Right ventricle myocardium superior (tissue), 1 donor: Measurements from ENCODE around the gene SMARCD2. TPM values are rescaled to one million over a fixed set of nuclear protein-coding genes. Genes with fewer than 3 reads are reported as not detected.
"Not testable (repeated sequence)": the region's sequence is repeated elsewhere in the genome, so short reads cannot be mapped to it uniquely, and the experiment has no call there.

Source experiments
- ATAC-seq: fragments of 200-7000 bp; cut with Tn5 transposase; one replicate; pipeline ENCODE4 v1.9.1; 2020; ENCODE audit warnings: mild to moderate bottlenecking; ENCODE audit not compliant: poor library complexity
- DNase-seq: peaks from one replicate; pipeline ENCODE4 v3.0.0-alpha.2; 2020
- intact Hi-C: fragments of 100-400 bp; cut with DNase I; formaldehyde crosslinking; loops from one replicate; pipeline ENCODE4 v1.11.2; 2022
- total RNA-seq: library from RNA; stranded (reverse); fragmentation: NEBNext Ultra II Directional; extraction: Animal tissue kit (Norgen Biotek cat#: 25700); gene quantifications from one replicate; pipeline ENCODE4 v1.2.1, GENCODE V29; 2021
- donor health status: DM: no; HTN: yes; CAD: no; lungs with severe emphysema.

Gene SMARCD2
- total RNA-seq, 1 donor from 2014 or later, result 22.0 TPM

DNA sequence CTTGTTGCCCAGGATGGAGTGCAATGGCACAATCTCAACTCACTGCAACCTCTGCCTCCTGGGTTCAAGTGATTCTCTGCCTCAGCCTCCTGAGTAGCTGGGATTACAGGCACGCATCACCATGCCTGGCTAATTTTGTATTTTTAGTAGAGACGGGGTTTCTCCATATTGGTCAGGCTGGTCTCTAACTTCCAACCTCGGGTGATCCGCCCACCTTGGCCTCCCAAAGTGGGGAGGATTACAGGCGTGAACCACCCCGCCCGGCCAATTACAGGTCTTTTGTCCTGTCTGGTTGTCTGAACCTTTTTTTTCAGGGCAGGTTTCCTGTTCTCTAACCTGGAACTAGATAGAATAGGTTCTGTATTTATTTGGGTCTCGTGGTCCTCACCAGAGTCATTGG lies 13.9 kb upstream of the SMARCD2 start:
- DNase-seq, ATAC-seq, intact Hi-C loops: not testable (repeated sequence)

DNA sequence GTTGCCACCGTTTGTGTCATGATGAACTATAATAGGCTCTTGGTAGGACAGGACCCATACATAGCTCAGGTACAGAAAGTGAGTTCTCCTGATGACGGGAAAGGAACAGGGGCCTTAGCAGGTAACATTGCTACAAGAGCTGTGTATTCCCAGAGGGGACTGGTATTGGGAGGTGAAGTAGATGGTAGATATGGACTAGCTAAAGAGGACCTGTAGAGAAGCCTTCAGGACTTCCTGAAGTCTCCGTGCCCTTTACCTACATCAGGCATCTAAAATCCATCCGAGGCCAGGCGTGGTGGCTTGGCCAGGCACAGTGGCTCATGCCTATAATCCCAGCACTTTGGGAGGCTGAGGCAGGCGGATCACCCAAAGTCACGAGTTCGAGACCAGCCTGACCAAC lies 12.7 kb upstream of the SMARCD2 start:
- intact Hi-C loops, result no loop called here
- ATAC-seq (no peak), DNase-seq (no peak)

DNA sequence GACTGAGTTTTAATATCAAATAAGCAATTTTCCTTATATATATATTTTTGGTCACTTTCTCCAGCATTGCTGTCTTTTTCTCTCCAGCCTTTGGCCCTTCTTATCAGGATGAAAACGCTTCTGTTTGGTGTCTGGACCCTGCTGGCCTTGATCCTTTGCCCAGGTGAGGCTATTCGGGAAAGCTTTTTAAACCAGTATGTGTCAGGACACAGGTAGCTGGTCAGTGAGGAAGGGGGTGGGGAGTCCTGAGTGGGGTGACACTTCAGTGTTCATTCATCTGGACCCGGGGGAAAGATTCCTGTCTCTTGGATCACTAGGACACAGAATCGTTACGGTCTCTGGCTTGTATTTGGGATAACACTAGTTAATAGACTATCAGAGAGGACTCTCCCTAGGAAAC lies 12.2 kb upstream of the SMARCD2 start:
- intact Hi-C loops, result no loop called here
- DNase-seq (no peak), ATAC-seq (no peak)

DNA sequence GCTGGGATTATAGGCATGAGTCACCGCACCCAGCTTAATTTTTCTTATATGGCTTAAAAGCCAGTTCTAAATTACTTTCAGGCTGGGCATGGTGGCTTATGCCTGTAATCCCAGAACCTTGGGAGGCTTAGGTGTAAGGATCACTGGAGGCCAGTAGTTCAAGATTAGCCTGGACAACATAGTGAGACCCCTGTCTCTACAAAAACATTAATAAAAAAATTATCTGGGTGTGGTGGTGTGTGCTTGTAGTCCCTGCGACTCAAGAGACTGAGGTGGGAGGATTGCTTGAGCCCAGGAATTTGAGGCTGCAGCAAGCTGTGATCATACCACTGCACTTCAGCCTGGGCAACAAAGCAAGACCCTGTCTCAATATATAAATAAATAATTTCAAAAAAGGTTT lies 10.8 kb upstream of the SMARCD2 start:
- intact Hi-C loops, result no loop called here
- ATAC-seq, result no peak

DNA sequence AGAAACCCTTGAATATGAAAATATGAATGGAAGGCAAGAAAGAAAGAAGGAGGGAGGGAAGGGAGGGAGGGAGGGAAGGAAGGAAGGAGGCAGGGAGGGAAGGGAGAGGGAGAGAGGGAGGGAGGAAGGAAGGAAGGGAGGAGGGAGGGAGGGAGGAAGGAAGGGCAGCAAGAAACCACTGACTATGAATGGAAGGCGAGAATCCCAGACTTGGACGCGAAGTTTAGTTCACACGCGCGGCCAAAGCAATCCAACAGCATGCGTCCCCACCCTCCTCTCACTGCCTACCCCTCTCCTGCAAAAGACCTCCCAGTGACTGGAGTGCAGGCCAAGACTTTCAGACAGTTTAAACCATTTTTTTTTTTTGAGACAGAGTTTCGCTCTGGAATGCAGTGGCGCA lies 7.9 kb upstream of the SMARCD2 start:
- intact Hi-C loops, result no loop called here
- no peak for ATAC-seq
- no peak for DNase-seq

More for the DNA sequence above, 10.8 kb upstream of the SMARCD2 start:
- DNase-seq, result no peak

DNA sequence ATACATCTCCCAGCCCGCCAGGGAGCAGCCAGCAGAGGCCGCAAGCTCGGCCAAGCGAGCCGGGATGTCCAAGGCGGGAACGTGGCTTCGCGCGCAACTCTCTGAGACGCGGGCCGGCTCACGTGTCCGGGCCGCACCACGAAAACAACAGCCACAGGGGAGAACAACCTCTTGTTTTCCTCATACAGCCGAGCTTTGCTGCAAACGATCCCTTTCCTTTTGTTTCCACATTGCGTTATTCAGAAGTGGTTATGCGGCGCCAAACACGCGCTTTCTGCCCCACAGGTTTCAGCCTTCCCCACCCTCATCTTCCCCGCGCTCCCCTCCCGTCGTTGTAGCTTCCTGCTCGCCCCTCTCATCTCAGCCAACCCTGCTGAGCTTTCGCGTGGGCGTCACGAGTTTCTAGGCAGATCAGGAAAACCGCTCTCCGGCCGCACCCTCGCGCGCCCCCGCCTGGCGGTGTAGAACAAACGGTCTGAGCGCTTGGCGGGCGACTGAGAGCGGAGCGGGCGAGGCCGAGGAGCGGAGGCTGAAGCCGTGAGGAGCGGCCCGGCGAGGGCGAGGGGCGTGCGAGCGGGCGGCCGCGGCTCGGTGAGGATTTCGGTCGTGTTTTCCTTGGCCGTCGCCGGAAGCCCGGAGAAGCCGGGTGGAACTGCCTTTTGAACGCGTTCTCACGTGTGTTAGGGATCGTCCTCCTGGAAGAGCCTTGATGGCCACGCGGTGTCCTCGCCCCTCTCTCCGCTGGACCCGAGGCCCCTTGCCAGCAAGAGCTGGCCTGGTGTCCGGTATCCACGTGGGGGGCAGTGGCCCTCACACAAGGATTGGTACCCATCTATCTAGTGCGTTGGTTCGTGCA lies 6.6 kb upstream of the SMARCD2 start:
- ATAC-seq (peak; percentile 97), DNase-seq (peak; percentile 96)
- intact Hi-C loops, result no loop called here

DNA sequence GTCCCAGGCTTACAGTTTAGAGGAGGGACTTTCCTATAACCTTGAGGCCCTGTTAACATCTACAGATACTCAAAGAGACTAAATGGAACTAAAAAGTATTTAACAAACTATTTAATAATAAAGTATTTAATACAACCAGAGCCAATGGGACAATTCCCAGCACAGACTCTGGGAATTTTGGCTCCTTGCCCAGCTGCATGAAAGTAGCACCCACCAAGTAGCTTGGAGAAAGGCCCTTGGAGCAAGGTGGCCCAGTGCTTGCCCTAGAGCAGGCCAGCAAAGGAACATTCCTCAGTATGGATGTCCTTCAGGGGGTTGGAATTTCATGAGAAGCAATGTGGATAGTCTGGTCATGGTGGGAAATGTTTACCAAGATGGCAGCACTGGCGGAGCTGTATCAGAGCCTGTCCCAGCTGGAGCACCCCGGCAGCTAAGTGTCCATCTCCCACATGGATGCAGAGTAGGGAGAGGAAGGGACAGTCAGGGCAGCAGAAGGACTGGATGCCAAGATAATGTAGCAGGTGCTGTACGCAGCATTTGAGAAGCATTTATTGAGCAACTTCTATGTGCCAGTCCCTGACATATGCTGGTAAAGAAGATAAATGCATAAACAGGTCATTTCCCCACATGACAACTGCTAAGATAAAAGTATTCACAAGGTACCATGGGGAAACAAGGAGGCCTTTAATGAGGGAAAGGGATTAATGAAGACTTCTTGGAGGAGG lies 5.2 kb upstream of the SMARCD2 start:
- no peak for ATAC-seq
- no peak for DNase-seq
- intact Hi-C loops, result no loop called here

DNA sequence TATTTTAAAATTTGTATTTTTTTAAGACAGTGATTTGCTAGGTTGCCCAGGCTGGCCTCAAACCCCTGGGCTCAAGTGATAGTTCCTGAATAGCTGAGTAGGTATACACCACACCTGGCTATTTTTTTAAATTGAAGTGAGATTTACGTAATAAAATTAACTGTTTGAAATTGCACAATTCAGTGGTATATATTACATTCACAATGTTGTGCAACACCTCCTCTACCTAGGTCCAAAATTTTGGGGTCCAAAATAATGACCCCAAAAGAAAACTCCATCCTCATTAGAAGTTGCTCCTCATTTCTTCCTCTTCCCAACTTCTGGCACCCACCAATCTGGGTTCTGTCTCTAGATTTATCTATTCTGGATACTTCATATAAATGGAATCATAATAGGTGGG lies 3.0 kb upstream of the SMARCD2 start:
- intact Hi-C loops, result no loop called here
- ATAC-seq, result no peak
- DNase-seq, result no peak

DNA sequence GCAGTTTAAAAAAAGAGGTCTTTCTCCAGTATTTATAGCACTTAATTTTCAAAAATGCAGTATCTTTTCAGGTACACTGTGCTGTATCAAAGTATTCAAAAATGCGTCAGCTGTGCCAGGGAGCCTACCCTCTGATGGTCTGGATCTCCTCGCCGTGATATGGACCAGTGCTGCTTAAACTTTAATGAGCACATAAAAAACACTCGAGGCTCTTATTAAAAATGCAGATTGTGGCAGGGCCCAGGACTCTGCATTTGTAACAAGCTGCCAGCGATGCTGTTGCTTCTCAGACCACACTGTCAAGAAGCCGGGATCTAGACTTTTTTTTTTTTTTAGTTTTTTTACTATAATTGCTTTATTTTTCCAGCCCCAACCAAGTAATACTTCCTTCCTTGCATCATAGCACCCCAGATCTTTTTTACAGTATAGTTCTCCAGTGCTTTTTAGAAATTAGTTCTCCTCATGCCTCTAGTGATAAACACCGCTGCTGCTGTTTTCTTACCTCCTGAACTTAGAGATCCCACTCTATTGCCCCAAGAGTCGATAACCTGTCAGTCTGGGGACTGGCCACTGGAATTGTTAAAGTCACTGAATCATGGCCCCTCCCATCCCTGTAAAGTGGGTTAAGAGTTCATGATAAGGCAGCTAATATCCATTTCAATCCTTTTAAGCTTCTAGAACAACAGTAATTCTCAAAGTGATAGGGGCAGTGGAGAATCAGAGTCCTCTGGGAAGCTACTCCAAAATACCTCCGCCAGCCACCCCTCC lies 1.6 kb upstream of the SMARCD2 start:
- DNase-seq (no peak), ATAC-seq (no peak)
- intact Hi-C loops, result no loop called here

DNA sequence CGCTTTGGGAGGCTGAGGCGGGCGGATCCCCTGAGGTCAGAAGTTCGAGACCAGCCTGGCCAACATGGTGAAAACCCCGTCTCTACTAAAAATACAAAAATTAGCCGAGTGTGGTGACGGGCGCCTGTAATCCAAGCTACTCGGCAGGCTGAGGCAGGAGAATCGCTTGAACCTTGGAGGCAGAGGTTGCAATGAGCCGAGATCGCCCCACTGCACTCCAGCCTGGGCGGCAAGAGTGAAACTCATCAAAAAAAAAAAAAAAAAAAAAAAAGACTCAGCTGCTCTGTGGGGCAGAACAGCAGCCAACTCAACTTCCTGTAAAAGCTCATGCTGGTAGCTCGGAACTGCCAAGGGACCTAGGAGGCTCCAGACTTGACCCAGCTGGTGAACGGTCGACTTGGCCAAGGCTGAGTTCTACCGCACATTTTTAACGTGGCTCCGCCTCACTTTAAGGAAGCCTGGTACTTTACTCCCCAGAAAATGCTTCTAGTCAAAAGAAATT lies 953 bp upstream of the SMARCD2 start:
- ATAC-seq (peak; percentile 10), DNase-seq (peak; percentile 76)
- intact Hi-C loops, result not testable (repeated sequence)

DNA sequence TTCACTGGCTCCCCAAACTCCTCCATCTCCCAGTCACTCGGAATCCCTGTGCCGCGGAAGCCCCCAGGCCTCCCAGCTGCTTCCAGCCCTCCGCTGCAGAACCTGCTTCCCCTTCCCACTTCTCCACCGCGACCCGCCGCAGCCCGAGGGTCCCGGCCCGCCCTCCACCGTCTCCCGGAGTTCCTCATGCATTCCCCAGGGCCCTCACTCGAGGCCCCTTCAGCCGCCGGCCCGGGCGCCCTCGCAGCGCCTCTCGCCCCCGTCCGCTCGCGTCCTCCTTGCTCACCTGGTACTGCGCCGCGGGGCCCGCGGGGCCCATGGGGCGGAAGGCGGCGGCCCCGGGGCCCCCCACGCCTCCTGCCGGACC lies 329 bp downstream of the SMARCD2 start:
- peak; percentile 59 for DNase-seq
- intact Hi-C loops, result no loop called here
- no peak for ATAC-seq

DNA sequence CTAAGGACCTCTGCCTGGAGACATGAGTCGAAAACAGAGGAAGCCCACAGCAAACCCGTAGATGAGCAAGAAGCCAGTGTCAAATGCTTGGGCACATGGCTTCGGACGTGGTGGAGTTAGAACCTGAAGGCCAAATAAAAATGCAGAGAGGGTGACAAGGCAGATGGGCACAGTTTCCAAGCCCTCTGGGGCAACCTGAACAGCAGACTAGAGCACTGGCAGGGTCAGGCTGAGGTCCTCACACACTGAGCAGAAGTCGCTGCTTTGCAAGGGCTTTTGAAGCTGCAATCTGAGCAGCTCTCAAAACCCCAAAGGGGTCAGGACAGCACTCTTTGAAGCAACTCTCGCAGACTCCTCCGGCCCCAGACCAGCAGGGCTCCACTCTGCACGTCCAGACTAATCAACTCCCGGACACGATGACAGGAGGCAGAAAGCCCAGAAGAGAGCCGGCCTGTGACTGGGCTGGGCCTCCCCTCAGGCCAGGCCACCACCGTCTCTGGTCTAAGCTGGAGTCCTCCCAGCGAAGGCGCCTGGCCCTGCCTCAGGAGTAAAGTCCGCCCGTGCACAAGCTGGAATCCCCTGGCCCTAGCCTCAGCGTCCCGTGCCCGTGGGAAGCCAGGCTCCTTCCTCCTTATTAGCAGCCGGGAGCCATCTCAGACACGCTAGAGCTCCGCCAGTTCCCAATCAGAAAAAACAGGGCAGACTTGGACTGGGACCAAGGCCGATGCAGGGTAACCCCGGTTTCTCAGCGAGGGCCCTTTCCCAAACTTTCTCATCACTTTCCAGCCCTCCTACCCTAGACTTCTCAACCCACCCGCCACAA lies 924 bp downstream of the SMARCD2 start:
- intact Hi-C loops, result no loop called here
- peak; percentile 87 for DNase-seq
- peak; percentile 34 for ATAC-seq

DNA sequence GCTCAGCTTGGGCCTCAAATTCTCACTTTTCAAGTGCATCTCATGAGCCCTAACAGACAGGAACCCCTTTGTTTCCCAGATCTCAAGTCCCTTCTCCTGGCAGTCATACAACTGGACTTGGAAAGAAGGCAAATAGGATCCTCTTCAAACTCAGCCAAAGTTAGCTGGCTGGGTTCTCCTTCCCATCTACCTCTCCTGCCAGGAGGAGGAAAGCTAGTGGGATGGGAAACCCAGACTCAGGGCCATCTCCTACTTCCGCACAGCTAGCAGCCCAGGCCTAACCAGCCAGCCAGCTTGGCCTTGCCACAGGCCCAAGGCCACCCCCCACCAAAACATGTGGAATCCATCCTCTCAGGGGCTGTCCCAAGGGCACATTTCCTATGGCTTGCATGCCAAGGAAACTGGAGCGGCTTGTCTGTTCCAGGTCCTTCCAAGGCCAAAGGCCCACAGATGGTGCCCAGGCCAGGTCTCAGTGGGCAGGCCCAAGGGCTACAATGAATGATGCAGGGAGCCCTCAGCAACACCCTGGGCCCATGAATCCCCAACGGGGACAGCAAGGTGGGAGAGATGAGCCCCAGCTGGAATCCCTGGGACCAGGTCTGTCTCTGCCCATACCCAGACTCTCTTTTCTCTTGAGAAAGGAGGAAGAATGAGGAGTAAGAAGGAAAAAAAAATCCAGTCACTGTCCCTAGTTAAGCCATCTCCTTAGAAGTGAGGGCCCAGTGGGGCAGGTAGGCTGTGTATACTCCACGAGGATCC lies 1.7 kb downstream of the SMARCD2 start:
- intact Hi-C loops, result no loop called here
- DNase-seq (peak; percentile 82), ATAC-seq (no peak)

DNA sequence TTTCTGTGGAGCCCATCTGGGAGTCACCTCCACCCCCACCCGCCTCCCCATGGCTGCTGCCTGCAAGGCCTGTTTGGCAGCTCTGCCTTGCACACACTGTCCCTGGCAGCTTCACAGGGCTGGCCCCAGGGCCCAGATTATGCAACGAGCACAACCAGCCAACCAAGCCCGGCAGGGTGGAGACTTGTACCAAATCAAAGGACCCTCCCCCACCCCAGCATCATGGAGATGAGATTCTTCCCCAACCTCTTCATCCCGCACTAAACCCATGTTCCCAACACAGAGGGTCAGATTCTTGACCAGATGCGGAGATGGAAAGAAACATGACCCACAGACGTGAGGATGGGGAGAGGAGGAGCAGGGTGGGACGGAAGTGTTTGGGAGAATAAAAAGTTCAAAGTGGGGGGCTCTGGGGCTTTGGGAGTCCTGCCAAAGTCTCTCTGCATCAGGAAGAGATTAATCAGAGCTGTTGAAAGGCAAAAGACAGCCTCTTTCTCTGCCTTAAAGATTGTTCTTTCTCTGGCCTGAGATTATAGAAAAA lies 3.8 kb downstream of the SMARCD2 start:
- DNase-seq (peak; percentile 96), ATAC-seq (peak; percentile 65)
- intact Hi-C loops, result no loop called here

DNA sequence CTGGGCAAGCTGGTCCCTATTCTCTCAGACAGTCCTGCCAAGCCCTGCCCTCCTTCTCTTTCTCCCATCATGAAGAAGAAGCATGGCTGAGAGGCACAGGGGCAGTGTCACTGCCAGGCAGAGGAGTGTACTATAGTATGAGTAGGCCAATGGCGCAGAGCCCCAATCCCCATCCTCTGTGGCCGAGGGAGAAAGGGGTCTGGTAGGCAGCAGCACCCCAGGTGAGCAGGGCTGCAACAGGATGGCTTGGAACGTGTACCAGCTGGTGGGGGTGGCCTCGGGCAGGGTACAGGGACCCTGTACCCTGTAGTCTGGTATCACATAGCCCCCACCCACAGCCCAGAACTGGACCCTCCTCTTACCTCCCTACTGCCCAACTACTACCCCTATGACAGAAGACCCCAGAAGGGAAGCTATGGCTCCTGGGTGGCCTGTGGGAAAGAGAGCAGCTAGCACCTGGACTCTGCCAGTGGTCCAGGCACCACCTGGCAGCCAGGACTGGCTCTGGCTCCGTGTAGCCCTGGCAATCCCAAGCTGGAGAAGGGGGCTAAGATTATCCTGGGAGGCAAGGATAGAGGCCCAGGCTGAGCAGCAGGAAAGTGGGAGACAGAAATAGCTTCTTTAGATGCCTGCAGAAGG lies 4.4 kb downstream of the SMARCD2 start:
- ATAC-seq (no peak), DNase-seq (no peak)
- intact Hi-C loops, result no loop called here

DNA sequence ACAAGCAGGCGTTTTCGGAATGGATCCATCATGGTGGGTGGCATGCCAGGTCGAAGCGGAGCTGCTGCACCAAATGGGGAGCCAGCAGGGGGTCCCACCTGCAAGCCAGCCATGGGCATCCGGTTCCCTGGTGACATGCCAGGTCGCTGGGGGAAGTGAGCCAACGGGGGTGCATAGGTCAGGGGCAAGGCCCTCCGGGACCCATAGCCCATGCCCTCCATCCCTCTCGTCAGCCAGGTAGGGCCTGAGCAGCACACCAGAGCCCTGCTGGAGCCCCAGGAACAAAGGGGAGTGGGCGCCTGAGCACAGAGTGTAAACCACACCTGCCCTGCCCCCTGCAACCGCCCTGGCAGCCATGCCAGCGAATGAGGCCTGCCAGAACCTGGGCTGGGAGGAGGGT lies 5.0 kb downstream of the SMARCD2 start:
- DNase-seq, result no peak
- no peak for ATAC-seq
- intact Hi-C loops, result no loop called here

DNA sequence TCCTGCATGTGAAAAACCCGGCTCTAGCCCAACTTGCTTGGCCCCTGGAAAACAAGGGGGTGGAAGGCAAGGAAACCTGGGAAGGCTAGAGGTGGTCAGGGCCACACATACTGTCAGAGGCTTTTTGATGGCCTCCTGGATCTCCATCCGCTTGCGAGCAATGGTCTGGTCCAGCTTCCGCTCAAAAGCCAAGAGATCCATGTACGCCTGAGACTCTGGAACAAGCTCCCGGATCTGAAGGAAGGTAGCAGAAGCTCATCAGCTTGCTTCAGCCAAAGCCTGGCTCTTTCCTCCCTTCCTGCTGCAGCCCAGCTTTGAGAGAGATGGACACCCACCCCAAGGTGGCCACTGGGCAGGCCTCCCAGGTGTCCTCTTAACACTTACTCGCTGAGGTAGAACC lies 5.7 kb downstream of the SMARCD2 start:
- DNase-seq (no peak), ATAC-seq (no peak)
- intact Hi-C loops, result no loop called here
